ENCODE results near the gene TLR4. TPM values are rescaled to one million over a fixed set of nuclear protein-coding genes. Genes with fewer than 3 reads are reported as not detected.

The TLR4 gene
- total and polyA plus RNA-seq, 2 experiments from 2014 or later, result 0.06 to 0.17 TPM

- H3K27me3 Mint-ChIP-seq (ENCODE audit: insufficient read depth, low read depth, poor library complexity), result no peaks in the 10 kb centered on the region
- Histone ChIP-seq H3K27me3 (ENCODE audit: insufficient read depth) (no peaks in the 10 kb centered on the region), H3K79me2 (replicated peaks; ENCODE audit: insufficient read depth) (no peaks in the 10 kb centered on the region), H3K4me3 (no peak overlapping the region), H3K9me2 (ENCODE audit: insufficient read depth) (0 out of 2 replicates have a peak, but pooled peaks cover 12% of the 10 kb centered on the region), H3K27ac (ENCODE audit: low read depth) (no peak overlapping the region), H2AFZ (no peak overlapping the region), H4K20me1 (replicated peaks; ENCODE audit: insufficient read depth) (no peaks in the 10 kb centered on the region; the same call in 1 of the 2 replicates), H3K4me1 (ENCODE audit: insufficient read depth) (no peaks in the 10 kb centered on the region), H3F3A (replicated peaks; ENCODE audit: low read depth) (no peaks in the 10 kb centered on the region), H3K36me3 (ENCODE audit: insufficient read depth) (no peaks in the 10 kb centered on the region), H3K4me2 (no peak overlapping the region)
- H3K4me3 Mint-ChIP-seq, result no peak overlapping the region
- TF ChIP-seq JUNB (IDR thresholded peaks at IDR 0.05; ENCODE audit: unreplicated experiment), result no peak
- no peak for TF ChIP-seq POLR2AphosphoS5 (IDR thresholded peaks at IDR 0.05; ENCODE audit: low read depth)
- TF ChIP-seq ZNF331 (CRISPR knock-in tag; IDR thresholded peaks at IDR 0.05; ENCODE audit: low read depth), result no peak
- TF ChIP-seq CTCF (conservative IDR thresholded peaks at IDR 0.05; ENCODE audit: low read depth in 2 of 2), result no peak
- no peak overlapping the region for H3K27ac Mint-ChIP-seq
- DNase-seq (ENCODE audit: low spot score) (no peak), ATAC-seq (no peak)
- no peaks in the 10 kb centered on the region for H3K36me3 Mint-ChIP-seq (ENCODE audit: low read depth)
- peaks cover 26% of the 10 kb centered on the region for H3K9me3 Mint-ChIP-seq
- H3K4me1 Mint-ChIP-seq, result no peaks in the 10 kb centered on the region
These were observed 13.9 kb downstream of the TLR4 start for GRCh38 chr9:117718085-117718484.

GRCh38 chr9:117718701-117719100 is 14.5 kb downstream of the TLR4 start:
- Histone ChIP-seq H4K20me1 (replicated peaks; ENCODE audit: insufficient read depth) (no peaks in the 10 kb centered on the region), H3K27ac (ENCODE audit: low read depth) (no peak overlapping the region), H3K79me2 (replicated peaks; ENCODE audit: insufficient read depth) (no peaks in the 10 kb centered on the region), H3K36me3 (ENCODE audit: insufficient read depth) (no peaks in the 10 kb centered on the region), H3K4me1 (ENCODE audit: insufficient read depth) (no peaks in the 10 kb centered on the region), H3K4me3 (no peak overlapping the region), H3K27me3 (ENCODE audit: insufficient read depth) (no peaks in the 10 kb centered on the region), H2AFZ (no peak overlapping the region), H3K4me2 (no peak overlapping the region), H3F3A (replicated peaks; ENCODE audit: low read depth) (no peaks in the 10 kb centered on the region), H3K9me2 (ENCODE audit: insufficient read depth) (0 out of 2 replicates have a peak, but pooled peaks cover 6% of the 10 kb centered on the region)
- no peaks in the 10 kb centered on the region for H3K27me3 Mint-ChIP-seq (ENCODE audit: insufficient read depth, low read depth, poor library complexity)
- no peak overlapping the region for H3K27ac Mint-ChIP-seq
- ATAC-seq (no peak), DNase-seq (ENCODE audit: low spot score) (no peak)
- TF ChIP-seq POLR2AphosphoS5 (IDR thresholded peaks at IDR 0.05; ENCODE audit: low read depth) (no peak), CTCF (conservative IDR thresholded peaks at IDR 0.05; ENCODE audit: low read depth in 2 of 2) (no peak), JUNB (IDR thresholded peaks at IDR 0.05; ENCODE audit: unreplicated experiment) (no peak), REST (IDR thresholded peaks at IDR 0.05; ENCODE audit: unreplicated experiment) (no peak)
- no peaks in the 10 kb centered on the region for H3K4me1 Mint-ChIP-seq
- no peak overlapping the region for H3K4me3 Mint-ChIP-seq
- H3K36me3 Mint-ChIP-seq (ENCODE audit: low read depth), result no peaks in the 10 kb centered on the region
- peaks cover 29% of the 10 kb centered on the region for H3K9me3 Mint-ChIP-seq

Measured in GM23338 (cell line).